ENCODE data around the gene ZNF845.

- TF ChIP-seq CTCF (IDR thresholded peaks at IDR 0.05) (no peak), POLR2A (IDR thresholded peaks at IDR 0.05) (no peak)
Measured at GRCh38 chr19:53290758-53291549, 42.6 kb upstream of the ZNF845 start.
